Astrocyte of the spinal cord (primary cell): Measurements from ENCODE around the gene MMADHC.
A peak's percentile ranks its signal among the peaks of the same experiment; 100 is the strongest.

Experiments
- DNase-seq: peaks from one replicate; pipeline ENCODE4 v3.0.0; 2011; ENCODE audit warnings: low read depth, low spot score
- H3K4me3 ChIP-seq: 2 replicates; pipeline ENCODE4 v1.5.1; 2011; ENCODE audit warnings: low read depth, mild to moderate bottlenecking, low read length, moderate library complexity
- CTCF ChIP-seq: IDR thresholded peaks from 2 replicates; pipeline ENCODE4 v1.5.1; 2012; ENCODE audit warnings: low read depth, mild to moderate bottlenecking, low read length, inconsistent platforms
- in situ Hi-C: cut with HindIII; loops from 2 replicates; pipeline ENCODE4 v1.10.0; 2017; ENCODE audit warnings: low sequenced_read_pairs

Gene MMADHC

GRCh38 chr2:149585166-149585885 lies 2.2 kb downstream of the MMADHC start:
- peak overlapping the region; percentile 6 for H3K4me3 ChIP-seq
- in situ Hi-C loops, result no loop called here
- TF ChIP-seq CTCF, result no peak
- DNase-seq, result no peak

- in situ Hi-C loops, result no loop called here
- TF ChIP-seq CTCF, result no peak
- DNase-seq, result no peak
- no peak overlapping the region for H3K4me3 ChIP-seq
These were observed 7.3 kb downstream of the MMADHC start for GRCh38 chr2:149579972-149580882.

DNA sequence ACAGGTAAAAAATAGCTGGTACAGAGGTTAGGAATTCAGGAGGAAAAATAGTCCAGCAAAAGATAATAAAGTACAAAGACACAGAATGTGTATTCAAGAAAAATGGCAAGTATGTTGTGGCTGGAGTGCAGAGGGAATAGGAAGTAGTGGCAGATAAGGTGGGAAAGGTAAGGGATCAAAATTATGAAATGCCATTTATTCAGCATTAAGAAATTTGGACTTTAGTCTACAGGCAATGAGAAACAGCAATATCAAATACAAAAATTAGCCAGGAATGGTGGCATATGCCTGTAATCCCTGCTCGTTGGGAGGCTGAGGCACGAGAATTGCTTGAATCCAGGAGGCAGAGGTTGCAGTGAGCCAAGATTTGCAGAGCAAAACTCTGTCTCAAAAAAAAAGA lies 10.3 kb downstream of the MMADHC start:
- in situ Hi-C loops, result no loop called here
- no peak for DNase-seq
- H3K4me3 ChIP-seq, result no peak overlapping the region
- TF ChIP-seq CTCF, result no peak

- in situ Hi-C loops, result no loop called here
- no peak for TF ChIP-seq CTCF
- DNase-seq, result no peak
- H3K4me3 ChIP-seq, result no peak overlapping the region
These were observed 11.8 kb downstream of the MMADHC start for GRCh38 chr2:149575752-149576151.

- no peak for TF ChIP-seq CTCF
- no peak for DNase-seq
- H3K4me3 ChIP-seq, result no peak overlapping the region
- in situ Hi-C loops, result no loop called here
These were observed 12.3 kb downstream of the MMADHC start for GRCh38 chr2:149575277-149575676.

DNA sequence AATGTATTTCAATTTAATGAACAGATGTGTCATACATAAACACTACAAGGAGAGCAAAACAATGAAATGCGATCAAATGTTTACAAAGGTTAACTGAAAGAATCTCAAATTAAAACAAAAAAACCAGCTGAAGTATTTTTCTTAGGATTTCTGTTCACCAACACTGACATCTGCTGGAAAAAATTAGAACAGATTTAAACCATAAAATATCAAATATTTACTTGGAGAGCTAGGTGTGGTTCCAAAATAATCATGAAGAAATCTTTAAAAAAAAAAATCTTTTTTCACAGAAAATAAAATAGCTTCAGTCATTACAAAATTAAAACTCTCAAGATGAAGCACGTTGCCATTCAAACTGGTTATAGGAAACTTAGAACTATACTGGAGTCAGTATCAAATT lies 13.8 kb downstream of the MMADHC start:
- TF ChIP-seq CTCF, result peak; percentile 37
- in situ Hi-C loops, result no loop called here
- peak; percentile 27 for DNase-seq
- H3K4me3 ChIP-seq, result no peak overlapping the region
